Left kidney (tissue), 2 donors: ENCODE results near the gene PRRT2. TPM values are rescaled to one million over a fixed set of nuclear protein-coding genes. Genes with fewer than 3 reads are reported as not detected.
"Not testable (repeated sequence)": the region's sequence is repeated elsewhere in the genome, so short reads cannot be mapped to it uniquely, and the experiment has no call there.

Source experiments
- DNase-seq: peaks from one replicate; pipeline ENCODE4 v3.0.0-alpha.2; 2013
- polyA plus RNA-seq: library from polyadenylated mRNA; unstranded; fragments of 120-200 nt; gene quantifications from one replicate; pipeline ENCODE4 v1.2.1, GENCODE V29; 2013; ENCODE audit not compliant: insufficient read length

Gene PRRT2
- polyA plus RNA-seq, 1 donor: 19.4 TPM

GRCh38 chr16:29831490-29831889, 19.5 kb downstream of the PRRT2 start:
- no peak for DNase-seq

DNA sequence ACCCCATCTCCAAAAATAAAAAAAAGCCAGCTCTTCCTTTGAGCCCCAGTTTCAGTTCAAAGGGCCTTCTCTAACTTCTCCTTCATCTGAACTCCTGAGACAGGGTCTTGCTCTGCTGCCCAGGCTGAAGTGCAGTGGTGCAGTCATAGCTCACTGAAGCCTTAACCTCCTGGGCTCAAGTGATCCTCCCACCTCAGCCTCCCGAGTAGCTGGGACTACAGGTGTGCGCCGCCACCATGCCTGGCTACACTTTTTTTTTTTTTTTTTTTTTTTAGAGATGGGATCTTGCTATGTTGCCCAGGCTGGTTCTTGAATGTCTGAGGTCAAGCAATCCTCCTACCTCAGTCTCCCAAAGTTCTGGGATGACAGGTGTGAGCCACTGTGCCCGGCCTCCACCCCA, 21.2 kb downstream of the PRRT2 start:
- not testable (repeated sequence) for DNase-seq

GRCh38 chr16:29834079-29834478, 22.1 kb downstream of the PRRT2 start:
- DNase-seq: no peak

DNA sequence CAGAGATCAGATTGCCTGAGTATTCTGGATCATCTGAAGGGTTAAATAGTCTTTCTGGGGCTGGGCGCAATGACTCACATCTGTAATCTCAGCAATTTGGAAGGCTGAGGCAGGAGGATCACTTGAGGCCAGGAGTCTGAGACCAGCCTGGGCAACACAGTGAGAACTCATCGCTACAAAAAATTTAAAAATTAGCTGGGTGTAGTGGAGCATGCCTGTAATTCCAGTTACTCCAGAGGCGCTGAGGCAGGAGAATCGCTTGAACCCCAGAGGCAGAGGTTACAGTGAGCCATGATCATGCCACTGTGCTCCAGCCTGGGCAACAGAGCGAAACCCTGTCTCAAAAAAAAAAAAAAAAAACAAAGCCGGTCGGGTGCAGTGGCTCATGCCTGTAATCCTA, 23.9 kb downstream of the PRRT2 start:
- no peak for DNase-seq

- no peak for DNase-seq
These were observed 24.6 kb downstream of the PRRT2 start for GRCh38 chr16:29836623-29837022.

GRCh38 chr16:29837841-29838240, 25.8 kb downstream of the PRRT2 start:
- no peak for DNase-seq

DNA sequence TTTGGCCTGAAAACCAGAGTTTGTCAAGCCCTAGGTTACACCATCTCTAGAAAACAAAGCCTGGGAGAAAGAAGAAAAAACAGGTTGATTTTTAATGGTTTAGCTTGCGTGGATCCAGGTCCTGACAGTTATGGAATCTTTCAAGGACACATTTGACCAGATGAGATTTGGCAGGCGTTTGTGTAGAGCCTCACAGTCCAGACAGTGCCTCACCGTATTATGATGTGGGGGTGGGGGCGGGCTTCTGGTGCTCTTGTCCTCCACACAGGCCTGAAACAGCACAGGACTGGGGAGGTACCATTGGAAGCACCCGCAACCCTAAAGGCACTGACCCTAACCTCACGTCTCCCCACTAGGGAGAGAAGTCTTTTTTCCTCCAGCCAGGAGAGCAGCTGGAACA, 27.8 kb downstream of the PRRT2 start:
- no peak for DNase-seq

DNA sequence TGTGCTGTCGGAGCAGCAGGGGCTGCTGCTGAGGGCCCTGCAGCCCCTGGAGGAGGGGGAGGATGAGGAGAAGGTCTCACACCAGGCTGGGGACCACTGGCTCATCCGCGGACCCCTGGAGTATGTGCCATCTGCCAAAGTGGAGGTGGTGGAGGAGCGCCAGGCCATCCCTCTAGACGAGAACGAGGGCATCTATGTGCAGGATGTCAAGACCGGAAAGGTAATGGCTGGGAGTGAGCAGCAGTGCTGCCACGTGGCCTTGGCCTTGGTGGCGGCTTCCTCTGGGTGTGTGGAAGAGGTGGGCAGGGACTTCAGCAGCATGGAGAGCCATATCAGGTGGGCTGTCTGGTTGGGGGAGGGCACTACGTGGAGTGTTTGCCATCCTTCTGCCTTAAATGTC, 28.2 kb downstream of the PRRT2 start:
- DNase-seq: no peak

DNA sequence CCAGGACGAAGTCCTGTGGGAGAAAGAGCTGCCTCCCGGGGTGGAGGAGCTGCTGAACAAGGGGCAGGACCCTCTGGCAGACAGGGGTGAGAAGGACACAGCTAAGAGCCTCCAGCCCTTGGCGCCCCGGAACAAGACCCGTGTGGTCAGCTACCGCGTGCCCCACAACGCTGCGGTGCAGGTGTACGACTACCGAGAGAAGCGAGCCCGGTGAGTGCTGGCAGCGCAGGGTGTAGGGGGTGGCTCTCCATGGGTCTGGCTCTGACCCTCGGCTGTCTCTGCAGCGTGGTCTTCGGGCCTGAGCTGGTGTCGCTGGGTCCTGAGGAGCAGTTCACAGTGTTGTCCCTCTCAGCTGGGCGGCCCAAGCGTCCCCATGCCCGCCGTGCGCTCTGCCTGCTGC, 29.6 kb downstream of the PRRT2 start:
- DNase-seq: no peak

DNA sequence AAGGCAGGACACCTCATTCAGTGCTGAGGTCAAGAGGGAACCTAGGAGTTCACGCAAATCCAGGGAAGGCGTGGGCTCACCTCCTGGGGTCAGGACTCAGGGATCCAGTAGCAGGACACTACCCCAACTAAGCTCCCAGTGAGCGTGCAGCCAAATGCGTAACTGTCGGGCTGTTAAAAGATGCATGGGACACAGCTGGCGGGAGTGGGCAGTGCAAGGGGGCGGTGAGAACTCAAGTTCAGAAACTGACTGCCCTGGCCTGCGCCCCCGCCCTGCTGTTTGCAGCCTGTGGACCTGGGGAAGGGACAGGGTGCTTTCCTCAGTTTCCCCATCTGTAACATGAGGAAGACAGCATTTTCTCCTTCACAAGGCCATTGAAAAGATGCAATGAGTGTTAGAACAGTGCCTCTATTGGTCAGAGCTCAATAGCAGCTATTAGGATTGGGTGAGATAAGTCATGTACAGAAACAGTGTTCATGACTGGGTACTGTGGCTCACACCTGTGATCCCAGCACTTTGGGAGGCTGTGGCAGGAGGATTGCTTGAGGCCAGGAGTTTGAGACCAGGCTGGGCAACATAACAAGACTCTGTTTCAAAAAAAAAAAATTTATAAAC, 30.8 kb downstream of the PRRT2 start:
- no peak for DNase-seq

DNA sequence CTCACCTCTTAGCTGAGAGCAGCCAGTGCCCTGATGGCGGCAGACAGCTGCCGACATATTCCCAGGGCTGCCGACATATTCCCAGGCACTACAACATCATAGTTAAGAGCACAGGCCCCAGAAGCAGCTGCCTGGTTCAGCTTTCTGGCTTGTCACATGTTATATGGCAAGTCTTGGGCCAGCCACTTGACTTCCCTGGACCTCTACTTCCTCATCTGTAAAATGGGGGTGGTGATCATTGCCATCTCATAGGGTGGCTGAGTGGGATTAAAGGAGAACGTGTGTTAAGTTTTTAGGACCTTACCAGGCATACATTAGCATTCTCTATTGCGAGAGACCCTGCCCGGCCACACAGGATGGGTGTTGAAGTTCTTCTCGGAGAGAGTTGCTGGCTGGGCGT, 31.9 kb downstream of the PRRT2 start:
- no peak for DNase-seq

- DNase-seq: no peak
These were observed 32.8 kb downstream of the PRRT2 start for GRCh38 chr16:29844575-29845331.

DNA sequence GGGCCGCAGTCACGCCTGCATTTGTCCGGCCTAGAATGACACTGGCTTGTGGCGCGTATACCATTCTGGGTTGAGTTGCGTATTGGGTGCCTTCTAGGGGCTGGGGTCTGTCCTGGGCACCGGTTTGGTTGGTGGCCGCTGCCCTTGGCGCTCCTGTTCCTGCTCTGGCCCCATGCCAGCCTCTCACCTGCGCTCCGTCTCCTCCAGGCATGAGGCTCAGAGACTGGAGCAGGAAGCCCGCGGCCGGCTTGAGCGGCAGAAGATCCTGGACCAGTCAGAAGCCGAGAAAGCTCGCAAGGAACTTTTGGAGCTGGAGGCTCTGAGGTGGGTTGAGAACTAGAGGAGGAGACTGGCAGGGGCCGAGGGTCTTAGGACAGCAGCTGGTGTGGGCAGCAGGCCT, 33.7 kb downstream of the PRRT2 start:
- no peak for DNase-seq

DNA sequence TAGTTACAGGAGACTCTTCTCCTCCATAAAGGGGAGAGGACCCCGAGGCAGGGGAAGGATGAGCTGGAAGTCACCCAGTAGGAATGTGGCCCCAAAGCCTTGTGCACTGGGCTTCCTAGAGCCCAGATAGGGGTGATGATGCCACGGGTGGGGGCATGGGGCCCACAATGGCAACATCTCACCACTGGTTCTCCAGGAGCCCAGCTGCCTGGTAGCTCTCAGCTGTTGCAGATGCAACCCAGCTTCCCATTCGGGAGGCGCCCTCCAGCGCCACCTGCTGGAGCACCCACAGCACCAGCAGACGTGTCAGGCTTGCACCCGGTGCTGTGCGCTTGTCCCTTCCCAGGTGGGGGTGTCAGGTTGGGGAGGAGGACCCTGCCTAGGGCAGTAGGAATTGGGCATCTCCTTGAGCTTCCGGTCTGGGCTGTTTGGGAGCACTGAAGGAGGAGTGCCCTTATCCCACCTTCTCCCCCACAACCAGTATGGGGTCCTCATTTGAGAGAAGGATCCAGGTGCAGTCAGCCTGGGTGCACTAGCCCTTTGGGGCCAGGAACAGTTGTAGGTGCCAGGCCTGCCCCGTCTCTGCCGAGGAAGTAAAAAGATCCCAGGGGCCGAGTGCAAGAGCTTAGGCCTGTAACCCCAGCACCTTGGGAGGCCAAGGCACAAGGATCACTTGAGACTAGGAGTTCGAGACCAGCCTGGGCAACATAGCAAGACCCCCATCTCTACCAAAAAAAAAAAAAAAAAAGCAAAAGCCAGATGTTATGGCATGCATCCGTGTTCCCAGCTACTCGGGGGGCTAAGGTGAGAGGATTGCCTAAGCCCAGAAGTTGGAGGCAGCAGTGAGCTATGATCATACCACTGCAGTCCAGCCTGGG, 36.7 kb downstream of the PRRT2 start:
- DNase-seq: peak; percentile 28

- peak; percentile 29 for DNase-seq
These were observed 37.5 kb downstream of the PRRT2 start for GRCh38 chr16:29849505-29849904.

GRCh38 chr16:29850998-29851397, 39.0 kb downstream of the PRRT2 start:
- DNase-seq: no peak

DNA sequence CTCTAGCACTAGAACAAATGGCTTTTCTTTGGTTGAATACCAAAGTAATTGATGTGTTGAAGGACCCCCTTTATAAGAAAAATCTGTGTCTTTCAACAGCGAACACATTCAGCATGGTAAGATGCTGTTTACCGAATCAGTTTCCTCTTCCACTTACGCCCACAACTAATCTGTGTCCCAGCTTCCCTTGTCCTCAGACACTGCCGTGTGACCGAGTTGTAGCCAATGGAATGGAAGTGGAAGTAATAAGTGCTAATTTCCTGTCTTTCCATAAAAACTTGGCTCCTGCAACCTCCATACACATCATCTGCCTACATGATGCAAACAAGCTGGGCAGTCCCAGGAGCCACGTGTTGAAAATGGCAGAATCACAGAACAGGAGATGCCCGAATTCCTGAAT, 40.7 kb downstream of the PRRT2 start:
- peak; percentile 20 for DNase-seq

DNA sequence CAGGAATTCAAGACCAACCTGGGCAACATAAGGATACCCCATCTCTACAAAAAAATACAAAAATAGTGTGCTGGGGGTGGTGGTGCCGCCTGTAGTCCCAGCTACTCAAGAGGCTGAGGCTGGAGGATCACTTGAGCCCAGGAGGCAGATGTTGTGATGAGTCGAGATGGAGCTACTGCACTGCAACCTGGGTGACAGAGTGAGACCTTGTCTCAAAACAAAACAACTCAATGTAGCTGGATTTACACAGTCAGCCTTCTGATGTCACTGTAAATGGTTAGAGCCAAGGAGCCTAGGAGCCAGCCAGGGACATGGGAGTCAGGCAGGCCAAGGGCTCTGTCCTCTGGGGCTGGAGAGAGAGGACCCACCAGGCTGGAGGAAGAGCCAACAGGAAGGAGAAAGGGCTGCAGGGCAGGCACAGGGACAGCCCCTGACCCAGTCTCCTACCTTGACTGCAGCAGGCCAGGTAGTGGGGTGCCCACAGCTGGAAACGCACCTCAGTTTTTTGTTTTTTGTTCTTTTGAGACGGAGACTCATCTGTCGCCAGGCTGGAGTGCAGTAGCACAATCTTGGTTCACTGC, 42.6 kb downstream of the PRRT2 start:
- no peak for DNase-seq

DNA sequence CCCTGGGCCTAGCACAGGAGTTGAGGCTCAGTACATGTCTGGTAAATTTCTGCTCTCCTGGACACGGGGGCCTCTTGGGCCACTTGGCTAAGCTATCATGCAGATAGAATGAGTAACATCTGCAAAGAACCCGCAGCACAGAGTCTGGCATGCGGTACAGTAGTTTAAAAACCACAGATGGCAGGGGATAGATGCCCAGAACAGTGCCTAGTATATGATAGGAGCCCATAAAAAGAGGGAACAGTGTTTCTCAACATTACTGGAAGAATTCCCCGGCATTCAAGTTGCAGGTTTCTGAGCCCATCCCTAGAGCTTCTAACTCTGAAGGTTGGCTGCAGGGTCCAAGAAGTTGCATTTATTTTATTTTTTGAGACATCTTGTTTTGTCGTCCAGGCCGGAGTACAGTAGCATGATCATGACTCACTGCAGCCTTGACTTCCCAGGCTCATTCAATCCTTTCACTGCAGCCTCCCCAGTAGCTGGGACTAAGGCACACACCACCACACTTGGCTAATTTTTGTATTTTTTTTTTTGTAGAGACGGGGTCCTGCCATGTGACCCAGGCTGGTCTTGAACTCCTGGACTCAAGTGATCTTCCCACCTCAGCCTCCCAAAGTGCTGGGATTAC, 45.3 kb downstream of the PRRT2 start:
- DNase-seq: no peak

DNA sequence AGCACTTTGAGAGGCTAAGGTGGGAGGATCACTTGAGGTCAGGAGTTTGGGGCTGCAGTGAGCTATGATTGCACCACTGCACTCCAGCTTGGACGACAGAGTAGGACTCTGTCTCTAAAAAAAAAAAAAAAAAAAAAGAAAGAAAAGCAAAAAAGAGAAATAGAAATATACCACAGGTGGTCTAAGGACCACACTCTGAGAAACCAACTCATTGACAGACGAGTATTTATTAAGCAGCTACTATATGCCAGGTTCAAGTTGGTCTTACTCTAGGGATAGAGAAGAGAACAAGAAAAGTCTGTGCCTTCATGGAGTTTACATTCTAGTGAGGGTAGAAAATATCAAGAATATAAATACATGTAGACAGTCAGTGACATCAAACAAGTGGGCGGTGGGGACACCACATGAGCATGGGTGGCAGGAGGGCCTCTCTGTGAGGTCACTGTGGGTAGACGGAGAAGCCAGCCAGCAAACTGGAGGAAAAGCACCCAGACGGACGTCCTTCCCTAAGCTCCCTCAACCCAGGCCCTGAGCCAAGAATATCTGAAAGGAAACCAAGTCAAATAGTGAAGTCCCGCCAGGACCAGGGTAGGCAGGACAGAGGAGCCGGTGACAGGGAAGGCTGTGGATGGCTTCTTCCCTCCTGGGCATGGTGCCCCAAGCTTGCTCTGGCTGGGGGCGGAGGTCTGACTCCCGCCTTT, 46.3 kb downstream of the PRRT2 start:
- no peak for DNase-seq

DNA sequence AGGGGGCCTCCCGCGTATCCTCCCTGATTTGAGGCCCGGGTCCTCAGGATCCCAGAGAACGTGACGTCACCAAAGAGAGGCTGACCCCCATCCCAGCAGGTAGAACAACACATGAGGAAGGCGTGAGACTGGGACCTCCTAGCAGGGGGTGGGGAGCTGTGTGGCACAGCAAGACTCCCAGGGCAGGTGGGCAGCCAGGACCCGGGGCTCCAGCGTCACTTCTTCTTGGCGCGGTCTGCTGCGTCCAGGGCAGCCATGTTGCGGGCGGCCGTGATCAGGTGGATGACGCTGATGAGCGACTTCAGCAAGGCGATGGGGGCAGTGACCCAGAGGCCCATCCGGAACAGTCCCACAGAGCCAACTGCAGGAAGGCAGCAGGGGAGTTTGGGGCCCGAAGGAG, 47.0 kb downstream of the PRRT2 start:
- DNase-seq: no peak

DNA sequence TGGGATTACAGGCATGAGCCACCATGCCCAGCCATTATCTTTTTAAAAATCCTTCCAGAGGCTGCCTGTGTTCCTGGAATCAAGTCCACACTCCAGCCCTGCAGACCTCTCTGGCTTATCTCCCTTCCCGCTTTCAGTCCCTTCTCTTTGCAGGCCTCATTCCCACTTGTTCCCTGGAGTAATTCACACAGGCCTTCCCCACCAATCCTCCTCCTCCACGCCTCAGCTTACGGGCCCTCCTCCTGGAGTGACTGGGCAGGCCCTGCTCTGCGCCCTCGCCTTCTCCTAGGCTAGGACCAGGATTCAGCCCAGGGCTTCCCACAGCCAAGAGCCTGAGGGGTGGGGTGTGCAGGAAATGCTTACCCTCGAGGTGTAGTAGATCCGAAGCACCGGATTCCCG, 48.2 kb downstream of the PRRT2 start:
- DNase-seq: no peak
